Adipose tissue (tissue), 3 donors: Measurements from ENCODE around the gene DNHD1. TPM values are rescaled to one million over a fixed set of nuclear protein-coding genes. Genes with fewer than 3 reads are reported as not detected.

Experiments
- H3K27ac ChIP-seq: one replicate; pipeline ENCODE4 v1.5.1; 2013; ENCODE audit warnings: low read depth, low read length
- WGBS, 3 donors: extraction: QIAGEN DNeasy Blood & Tissue Kit; methylation state at CpG; one replicate each; pipeline ENCODE4 v1.1.7; 2013; 5-methylcytosine and 5-hydroxymethylcytosine counted together
- polyA plus RNA-seq, 3 donors: library from polyadenylated mRNA; stranded (reverse); fragments of 200-250 nt; gene quantifications; one replicate each; pipeline ENCODE4 v1.2.3, GENCODE V29; 2013
- donor health status: healthy with polysubstance abuse.
- donor health status: Bipolar disorder and iron deficiency.
- donor health status: healthy.

DNHD1 gene
- polyA plus RNA-seq, 3 donors = 2.7 to 13.7 (median 10.6) TPM

GRCh38 chr11:6615046-6615445 is 118.0 kb downstream of the DNHD1 start:
- H3K27ac ChIP-seq = no peak overlapping the region
- WGBS, 3 donors = 96 to 97% (median 97%) methylated on average over 5 of the region's 5 CpGs

GRCh38 chr11:6615882-6616585 is 119.0 kb downstream of the DNHD1 start:
- H3K27ac ChIP-seq = no peak overlapping the region
- WGBS, 3 donors = 94 to 95% (median 95%) methylated on average over 9 of the region's 9 CpGs

GRCh38 chr11:6616596-6617250 is 119.6 kb downstream of the DNHD1 start:
- 85 to 90% (median 85%) methylated on average over 14 of the region's 14 CpGs for WGBS, 3 donors
- H3K27ac ChIP-seq = no peak overlapping the region

- H3K27ac ChIP-seq = no peak overlapping the region
- 48 to 88% (median 58%) methylated on average over 5 of the region's 5 CpGs for WGBS, 3 donors
These were observed 120.3 kb downstream of the DNHD1 start for GRCh38 chr11:6617315-6617781.

- 3 to 26% (median 4%) methylated on average over 15 of the region's 15 CpGs for WGBS, 3 donors
- H3K27ac ChIP-seq = peak overlapping the region; percentile 21
These were observed 121.3 kb downstream of the DNHD1 start for GRCh38 chr11:6618117-6619003.

- WGBS, 3 donors = 0% methylated on average over 16 of the region's 16 CpGs
- peak within 1 kb of the TSS; percentile 21 for H3K27ac ChIP-seq
These were observed 122.1 kb downstream of the DNHD1 start, which contains the start of gene TPP1 for GRCh38 chr11:6619004-6619745. TSS of gene TPP1 (minus strand) at chr11:6619422. CDS start at chr11:6619400, 22 bp downstream.

GRCh38 chr11:6620636-6621035 is 123.6 kb downstream of the DNHD1 start:
- H3K27ac ChIP-seq = no peak overlapping the region
- WGBS, 3 donors = 38 to 86% (median 75%) methylated on average over 1 of the region's 1 CpG

Other genes starting within 250 kb of the DNHD1 start
- gene CCKBR, start 237.4 kb upstream of the DNHD1 start, polyA plus RNA-seq = 1 to 10 TPM in 2 of 3 donors, under 1 TPM in 1; 0.22 to 3.8 (median 2.5) TPM
- 10 to 100 TPM; 19.8 to 94.6 (median 78.6) TPM for gene CAVIN3, start 176.8 kb upstream of the DNHD1 start, polyA plus RNA-seq
- 10 to 100 TPM; 17.8 to 24.5 (median 19.9) TPM for gene SMPD1, start 106.8 kb upstream of the DNHD1 start, polyA plus RNA-seq
- 10 to 100 TPM; 15.9 to 23.4 (median 23.0) TPM for gene APBB1, start 78.2 kb upstream of the DNHD1 start, polyA plus RNA-seq
- gene HPX, start 56.3 kb upstream of the DNHD1 start, polyA plus RNA-seq = under 1 TPM in 2 of 3 donors, not detected in 1; 0.45 to 0.54 TPM
- gene TRIM3, start 23.3 kb upstream of the DNHD1 start, polyA plus RNA-seq = 10 to 100 TPM; 11.5 to 16.6 (median 12.8) TPM
- 10 to 100 TPM; 29.6 to 38.4 (median 33.5) TPM for gene ARFIP2, start 15.9 kb upstream of the DNHD1 start, polyA plus RNA-seq
- 10 to 100 TPM; 15.6 to 27.1 (median 25.8) TPM for gene TIMM10B, start 15.8 kb upstream of the DNHD1 start, polyA plus RNA-seq
- gene RRP8, start 106.3 kb downstream of the DNHD1 start, polyA plus RNA-seq = 10 to 100 TPM in 2 of 3 donors, 1 to 10 TPM in 1; 8.6 to 16.0 (median 16.0) TPM
- gene ILK, start 106.5 kb downstream of the DNHD1 start, polyA plus RNA-seq = 100 to 1,000 TPM; 105 to 149 (median 120) TPM
- 100 to 1,000 TPM in 2 of 3 donors, 10 to 100 TPM in 1; 75.3 to 111 (median 106) TPM for gene TAF10, start 114.9 kb downstream of the DNHD1 start, polyA plus RNA-seq
- 10 to 100 TPM; 18.7 to 49.0 (median 39.9) TPM for gene TPP1, start 122.1 kb downstream of the DNHD1 start, polyA plus RNA-seq
- gene DCHS1, start 158.5 kb downstream of the DNHD1 start, polyA plus RNA-seq = 1 to 10 TPM; 3.0 to 9.3 (median 8.2) TPM
- 10 to 100 TPM; 23.4 to 34.1 (median 34.0) TPM for gene MRPL17, start 186.1 kb downstream of the DNHD1 start, polyA plus RNA-seq